Pulmonary artery endothelial cell (primary cell): ENCODE measurements around the gene MAP2K3. TPM values are rescaled to one million over a fixed set of nuclear protein-coding genes. Genes with fewer than 3 reads are reported as not detected.
"Not testable (repeated sequence)": the region's sequence is repeated elsewhere in the genome, so short reads cannot be mapped to it uniquely, and the experiment has no call there.

Experiments used
- DNase-seq: peaks from one replicate; pipeline ENCODE4 v3.0.0-alpha.2; 2011; ENCODE audit warnings: low read depth, low spot score
- total RNA-seq: library from RNA; depleted of rRNA; stranded (reverse); fragments of >200 nt; gene quantifications from 2 replicates; pipeline ENCODE4 v1.2.3, GENCODE V29; 2014

The MAP2K3 gene
- total RNA-seq, 1 donor from 2014 or later, result 16.2 TPM

GRCh38 chr17:21310061-21310765 lies 25.7 kb downstream of the MAP2K3 start:
- DNase-seq, result not testable (repeated sequence)

- DNase-seq, result not testable (repeated sequence)
Measured at GRCh38 chr17:21310766-21311602, 26.5 kb downstream of the MAP2K3 start.

- no peak for DNase-seq
Measured at GRCh38 chr17:21313320-21313719, 28.8 kb downstream of the MAP2K3 start.

- not testable (repeated sequence) for DNase-seq
Measured at GRCh38 chr17:21313761-21314160, 29.2 kb downstream of the MAP2K3 start.

- not testable (repeated sequence) for DNase-seq
Measured at GRCh38 chr17:21314261-21314664, 29.8 kb downstream of the MAP2K3 start.

GRCh38 chr17:21314701-21315111 lies 30.2 kb downstream of the MAP2K3 start:
- not testable (repeated sequence) for DNase-seq

GRCh38 chr17:21315246-21316000 lies 30.9 kb downstream of the MAP2K3 start:
- not testable (repeated sequence) for DNase-seq

- DNase-seq, result not testable (repeated sequence)
Measured at GRCh38 chr17:21316212-21316886, 31.8 kb downstream of the MAP2K3 start.

- DNase-seq, result not testable (repeated sequence)
Measured at GRCh38 chr17:21316887-21317500, 32.5 kb downstream of the MAP2K3 start.

- DNase-seq, result not testable (repeated sequence)
Measured at GRCh38 chr17:21317821-21318220, 33.3 kb downstream of the MAP2K3 start.

GRCh38 chr17:21318439-21318838 lies 33.9 kb downstream of the MAP2K3 start:
- no peak for DNase-seq

- not testable (repeated sequence) for DNase-seq
Measured at GRCh38 chr17:21318856-21319255, 34.3 kb downstream of the MAP2K3 start.

GRCh38 chr17:21319256-21319655 lies 34.7 kb downstream of the MAP2K3 start:
- DNase-seq, result not testable (repeated sequence)

- DNase-seq, result not testable (repeated sequence)
Measured at GRCh38 chr17:21319686-21320375, 35.3 kb downstream of the MAP2K3 start.

- DNase-seq, result not testable (repeated sequence)
Measured at GRCh38 chr17:21320430-21320829, 35.9 kb downstream of the MAP2K3 start.

- not testable (repeated sequence) for DNase-seq
Measured at GRCh38 chr17:21321061-21321460, 36.5 kb downstream of the MAP2K3 start.

GRCh38 chr17:21321744-21322191 lies 37.3 kb downstream of the MAP2K3 start:
- not testable (repeated sequence) for DNase-seq

GRCh38 chr17:21323257-21324111 lies 39.0 kb downstream of the MAP2K3 start:
- DNase-seq, result not testable (repeated sequence)

GRCh38 chr17:21324741-21325140 lies 40.2 kb downstream of the MAP2K3 start:
- not testable (repeated sequence) for DNase-seq
